Trophoblast cell (in vitro differentiated cells and primary cell): ENCODE results near the gene NCOA5.
"Not testable (repeated sequence)": the region's sequence is repeated elsewhere in the genome, so short reads cannot be mapped to it uniquely, and the experiment has no call there.

Experiments
- DNase-seq, 2 donors: peaks; one replicate each; pipeline ENCODE4 v3.0.0-alpha.2; 2016
- H2AFZ ChIP-seq: 2 replicates; pipeline ENCODE4 v1.6.1; 2013; ENCODE audit warnings: low read length, moderate library complexity, mild to moderate bottlenecking; ENCODE audit not compliant: insufficient read depth, poor library complexity
- H2AK5ac ChIP-seq: 2 replicates; pipeline ENCODE4 v1.6.1; 2013; ENCODE audit warnings: mild to moderate bottlenecking, low read length
- H2BK120ac ChIP-seq: 2 replicates; pipeline ENCODE4 v1.6.1; 2013; ENCODE audit warnings: low read length, mild to moderate bottlenecking, moderate library complexity; ENCODE audit not compliant: insufficient read depth, poor library complexity
- H2BK12ac ChIP-seq: 2 replicates; pipeline ENCODE4 v1.6.1; 2013; ENCODE audit warnings: mild to moderate bottlenecking, low read length, moderate library complexity
- H2BK5ac ChIP-seq: 2 replicates; pipeline ENCODE4 v1.6.1; 2013; ENCODE audit warnings: low read length, low read depth, moderate library complexity, mild to moderate bottlenecking; ENCODE audit not compliant: poor library complexity
- H3K14ac ChIP-seq: 2 replicates; pipeline ENCODE4 v1.6.1; 2013; ENCODE audit warnings: mild to moderate bottlenecking, low read length
- H3K18ac ChIP-seq: 2 replicates; pipeline ENCODE4 v1.6.1; 2013; ENCODE audit warnings: mild to moderate bottlenecking, low read length
- H3K23ac ChIP-seq: 2 replicates; pipeline ENCODE4 v1.6.1; 2013; ENCODE audit warnings: low read length
- H3K27ac ChIP-seq: 2 replicates; pipeline ENCODE4 v1.5.1; 2013; ENCODE audit warnings: low read depth, mild to moderate bottlenecking, inconsistent platforms, low read length, moderate library complexity
- H3K27me3 ChIP-seq: 2 replicates; pipeline ENCODE4 v1.6.1; 2013; ENCODE audit warnings: inconsistent platforms, mild to moderate bottlenecking, low read length, moderate library complexity; ENCODE audit not compliant: insufficient read depth
- H3K36me3 ChIP-seq, 2 experiments: 1 replicate in 1 of 2; 2 replicates in 1 of 2; pipeline ENCODE4 v1.6.1; 2013; ENCODE audit warnings: low read length in 2 of 2, mild to moderate bottlenecking in 2 of 2, moderate library complexity in 1 of 2; ENCODE audit not compliant: insufficient read depth in 2 of 2, control insufficient read depth in 1 of 2
- H3K4ac ChIP-seq: 2 replicates; pipeline ENCODE4 v1.6.1; 2013; ENCODE audit warnings: low read depth, mild to moderate bottlenecking, low read length, moderate library complexity
- H3K4me1 ChIP-seq, 2 experiments: 1 replicate in 1 of 2; 2 replicates in 1 of 2; pipeline ENCODE4 v1.6.1; 2013; ENCODE audit warnings: low read length in 2 of 2, mild to moderate bottlenecking in 2 of 2, moderate library complexity in 1 of 2; ENCODE audit not compliant: insufficient read depth in 2 of 2, control insufficient read depth in 1 of 2
- H3K4me2 ChIP-seq: 2 replicates; pipeline ENCODE4 v1.6.1; 2013; ENCODE audit warnings: inconsistent platforms, mild to moderate bottlenecking, low read length, moderate library complexity
- H3K4me3 ChIP-seq: 2 replicates; pipeline ENCODE4 v1.5.1; 2013; ENCODE audit warnings: mild to moderate bottlenecking, low read depth, low read length, inconsistent platforms
- H3K79me1 ChIP-seq: one replicate; pipeline ENCODE4 v1.6.1; 2013; ENCODE audit warnings: low read length
- H3K79me2 ChIP-seq: 2 replicates; pipeline ENCODE4 v1.6.1; 2013; ENCODE audit warnings: low read length, mild to moderate bottlenecking; ENCODE audit not compliant: control insufficient read depth, insufficient read depth, poor library complexity
- H3K9ac ChIP-seq: 2 replicates; pipeline ENCODE4 v1.6.1; 2013; ENCODE audit warnings: mild to moderate bottlenecking, low read length
- H3K9me3 ChIP-seq: 2 replicates; pipeline ENCODE4 v1.6.1; 2013; ENCODE audit warnings: low read depth, mild to moderate bottlenecking, control low read depth, inconsistent platforms, low read length; ENCODE audit not compliant: insufficient read depth
- H4K12ac ChIP-seq: 2 replicates; pipeline ENCODE4 v1.6.1; 2013; ENCODE audit warnings: low read depth, mild to moderate bottlenecking, low read length, moderate library complexity
- H4K8ac ChIP-seq: 2 replicates; pipeline ENCODE4 v1.6.1; 2013; ENCODE audit warnings: low read depth, mild to moderate bottlenecking, low read length, moderate library complexity
- H4K91ac ChIP-seq: one replicate; pipeline ENCODE4 v1.6.1; 2013; ENCODE audit warnings: low read depth, mild to moderate bottlenecking, low read length, moderate library complexity
- WGBS: extraction: QIAGEN DNeasy Blood & Tissue Kit; methylation state at CpG from one replicate; pipeline ENCODE4 v1.1.7; 2013; ENCODE audit warnings: missing lambda C conversion rate; ENCODE audit not compliant: insufficient read length, insufficient coverage; ENCODE audit errors: extremely low coverage; 5-methylcytosine and 5-hydroxymethylcytosine counted together

NCOA5 gene

DNA sequence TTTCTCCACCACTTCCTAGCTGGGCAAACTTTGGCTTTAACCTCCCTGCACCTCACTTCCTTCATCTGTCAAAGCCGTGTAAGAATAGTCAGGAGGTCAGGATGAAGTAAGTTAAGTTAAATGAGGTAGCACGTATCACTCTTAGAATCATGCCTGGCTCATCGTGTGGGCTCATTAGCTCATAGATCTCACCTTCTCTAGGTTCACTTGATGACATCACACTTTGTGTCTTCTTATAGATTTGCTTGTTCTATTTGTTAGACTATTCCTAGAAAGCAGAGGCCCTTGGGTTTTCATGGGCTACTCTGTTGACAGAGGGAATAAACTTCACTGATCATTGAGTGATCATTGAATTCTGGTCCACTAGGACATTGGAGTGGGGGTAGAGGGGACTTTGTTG lies 12.2 kb upstream of the NCOA5 start:
- WGBS, result no CpG with 5 or more reads among the region's 3 CpGs
- H3K4ac ChIP-seq, result no peak overlapping the region
- H3K9ac ChIP-seq, result no peak overlapping the region
- no peak overlapping the region for H2BK5ac ChIP-seq
- peaks cover 2% of the 10 kb centered on the region for H3K9me3 ChIP-seq
- H4K8ac ChIP-seq, result no peak overlapping the region
- no peak overlapping the region for H2AK5ac ChIP-seq
- no peak overlapping the region for H3K4me2 ChIP-seq
- DNase-seq, result no peak
- H4K91ac ChIP-seq, result no peak overlapping the region
- no peak overlapping the region for H2BK120ac ChIP-seq
- no peak overlapping the region for H3K14ac ChIP-seq
- H3K4me3 ChIP-seq, result no peak overlapping the region
- no peaks in the 10 kb centered on the region for H3K79me2 ChIP-seq
- peaks cover 2% of the 10 kb centered on the region for H3K27me3 ChIP-seq
- no peaks in the 10 kb centered on the region for H3K79me1 ChIP-seq
- H3K27ac ChIP-seq, result no peak overlapping the region
- no peak overlapping the region for H2BK12ac ChIP-seq
- no peak overlapping the region for H3K18ac ChIP-seq
- H3K4me1 ChIP-seq, result no peaks in the 10 kb centered on the region
- no peak overlapping the region for H2AFZ ChIP-seq
- no peak overlapping the region for H4K12ac ChIP-seq
- no peaks in the 10 kb centered on the region for H3K36me3 ChIP-seq
- H3K23ac ChIP-seq, result no peak overlapping the region

GRCh38 chr20:46100988-46101387 lies 11.2 kb upstream of the NCOA5 start:
- peaks cover 2% of the 10 kb centered on the region for H3K27me3 ChIP-seq
- no peaks in the 10 kb centered on the region for H3K79me2 ChIP-seq
- no peak overlapping the region for H3K14ac ChIP-seq
- H2BK12ac ChIP-seq, result no peak overlapping the region
- H4K91ac ChIP-seq, result no peak overlapping the region
- H3K27ac ChIP-seq, result no peak overlapping the region
- H3K36me3 ChIP-seq, result no peaks in the 10 kb centered on the region
- H3K18ac ChIP-seq, result no peak overlapping the region
- H2AK5ac ChIP-seq, result no peak overlapping the region
- H3K4me3 ChIP-seq, result no peak overlapping the region
- H4K12ac ChIP-seq, result no peak overlapping the region
- no peak overlapping the region for H3K4ac ChIP-seq
- H3K9me3 ChIP-seq, result peaks cover 2% of the 10 kb centered on the region
- H3K79me1 ChIP-seq, result no peaks in the 10 kb centered on the region
- no peak overlapping the region for H2BK120ac ChIP-seq
- H3K4me1 ChIP-seq, result no peaks in the 10 kb centered on the region
- WGBS, result no CpG with 5 or more reads among the region's 5 CpGs
- H3K9ac ChIP-seq, result no peak overlapping the region
- no peak overlapping the region for H3K23ac ChIP-seq
- H2BK5ac ChIP-seq, result no peak overlapping the region
- H2AFZ ChIP-seq, result no peak overlapping the region
- no peak overlapping the region for H3K4me2 ChIP-seq
- DNase-seq, result no peak
- H4K8ac ChIP-seq, result no peak overlapping the region

- H3K27me3 ChIP-seq, H3K4me2 ChIP-seq, H3K79me1 ChIP-seq, H3K4me3 ChIP-seq, H4K12ac ChIP-seq, H3K4me1 ChIP-seq, H3K79me2 ChIP-seq, H3K23ac ChIP-seq, H4K91ac ChIP-seq, H3K18ac ChIP-seq, H2BK120ac ChIP-seq, H3K4ac ChIP-seq, H2AFZ ChIP-seq, H3K14ac ChIP-seq, DNase-seq, H4K8ac ChIP-seq, H3K36me3 ChIP-seq, H3K27ac ChIP-seq, H2BK5ac ChIP-seq, H3K9ac ChIP-seq, H2AK5ac ChIP-seq, H2BK12ac ChIP-seq, H3K9me3 ChIP-seq: not testable (repeated sequence)
- WGBS, result no CpG with 5 or more reads among the region's 7 CpGs
Measured at GRCh38 chr20:46100444-46100843, 10.7 kb upstream of the NCOA5 start.

DNA sequence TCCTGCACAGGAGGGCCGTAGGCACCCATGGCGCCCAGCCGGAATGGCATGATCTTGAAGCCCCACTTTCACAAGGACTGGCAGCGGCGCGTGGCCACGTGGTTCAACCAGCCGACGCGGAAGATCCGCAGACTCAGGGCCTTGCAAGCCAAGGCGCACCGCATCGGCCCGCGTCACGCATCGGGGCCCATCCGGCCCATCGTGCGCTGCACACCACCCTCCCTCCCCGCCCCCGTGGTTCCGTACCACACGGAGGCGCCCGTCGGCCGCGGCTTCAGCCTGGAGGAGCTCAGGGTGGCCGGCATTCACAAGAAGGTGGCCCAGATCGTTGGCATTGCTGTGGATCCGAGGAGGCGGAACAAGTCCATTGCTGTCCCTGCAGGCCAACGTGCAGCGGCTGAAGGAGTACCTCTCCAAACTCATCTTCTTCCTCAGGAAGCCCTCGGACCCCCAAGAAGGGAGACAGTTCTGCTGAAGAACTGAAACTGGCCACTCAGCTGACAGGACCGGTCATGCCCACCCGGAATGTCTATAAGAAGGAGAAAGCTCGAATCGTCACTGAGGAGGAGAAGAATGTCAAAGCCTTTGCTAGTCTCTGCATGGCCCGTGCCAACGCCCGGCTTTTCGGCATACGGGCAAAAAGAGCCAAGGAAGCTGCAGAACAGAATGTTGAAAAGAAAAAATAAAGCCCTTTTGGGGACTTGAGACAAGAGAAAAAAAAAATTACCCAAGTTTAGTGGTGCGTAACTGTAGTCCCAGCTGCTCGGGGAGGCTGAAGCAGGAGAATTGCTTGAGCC lies 9.9 kb upstream of the NCOA5 start:
- H4K8ac ChIP-seq, result no peak overlapping the region
- no peak overlapping the region for H2BK5ac ChIP-seq
- no peak overlapping the region for H2BK12ac ChIP-seq
- peaks cover 2% of the 10 kb centered on the region for H3K9me3 ChIP-seq
- H4K12ac ChIP-seq, result no peak overlapping the region
- no peak overlapping the region for H4K91ac ChIP-seq
- H3K18ac ChIP-seq, result no peak overlapping the region
- peak in 1 of 2 donors; percentile 27 for DNase-seq
- no peak overlapping the region for H2AK5ac ChIP-seq
- no peak overlapping the region for H3K4me2 ChIP-seq
- peak overlapping the region; percentile 10 for H2AFZ ChIP-seq
- no peak overlapping the region for H3K4me3 ChIP-seq
- H3K27ac ChIP-seq, result no peak overlapping the region
- H3K79me1 ChIP-seq, result no peaks in the 10 kb centered on the region
- H3K4ac ChIP-seq, result no peak overlapping the region
- H2BK120ac ChIP-seq, result no peak overlapping the region
- H3K36me3 ChIP-seq, result no peaks in the 10 kb centered on the region
- H3K27me3 ChIP-seq, result peaks cover 2% of the 10 kb centered on the region
- no peak overlapping the region for H3K23ac ChIP-seq
- no peak overlapping the region for H3K14ac ChIP-seq
- no peaks in the 10 kb centered on the region for H3K79me2 ChIP-seq
- no CpG with 5 or more reads among the region's 48 CpGs for WGBS
- no peaks in the 10 kb centered on the region for H3K4me1 ChIP-seq
- H3K9ac ChIP-seq, result no peak overlapping the region
